Measurements from ENCODE around the gene RTP3. TPM values are rescaled to one million over a fixed set of nuclear protein-coding genes. Genes with fewer than 3 reads are reported as not detected.

The RTP3 gene
- total and polyA plus RNA-seq, 4 donors, result not detected

DNA sequence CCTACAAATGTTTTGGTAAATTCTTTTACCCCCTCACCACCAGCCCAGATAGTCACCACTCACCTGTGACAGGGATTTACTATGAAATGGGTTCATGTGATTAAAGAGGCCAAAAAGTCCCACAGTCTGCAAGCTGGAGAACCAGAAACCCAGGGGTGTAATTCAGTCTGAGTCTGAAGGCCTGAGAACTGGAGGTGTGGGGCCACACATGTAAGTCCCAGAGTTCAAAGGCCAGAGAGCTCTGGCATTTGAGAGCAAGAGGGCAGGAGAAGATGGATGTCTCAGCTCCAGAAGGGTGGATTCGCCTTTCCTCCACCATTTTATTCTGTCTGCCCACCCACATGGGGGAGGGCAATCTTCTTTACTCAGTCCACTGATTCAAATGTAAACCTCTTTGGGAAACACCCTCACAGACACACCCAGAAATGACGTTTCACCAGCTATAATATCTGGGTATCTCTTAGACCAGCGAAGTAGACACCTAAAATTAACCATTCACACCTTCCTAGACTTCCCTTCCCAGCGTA lies 11.9 kb downstream of the RTP3 start:
- ATAC-seq (ENCODE audit: insufficient read depth, low FRiP score) (no peak), DNase-seq (no peak)
- Histone ChIP-seq H3K9me3 (ENCODE audit: control insufficient read depth in 4 of 4, insufficient read depth in 3 of 4, low read length in 3 of 4) (peaks cover 0 to 2% (median 0%) of the 10 kb centered on the region in 4 donors), H3K4me3 (no peak overlapping the region), H3K9ac (ENCODE audit: insufficient read depth in 1 of 2, low read length in 2 of 2) (no peak overlapping the region), H3K27ac (ENCODE audit: low read depth in 1 of 2, low read length in 1 of 2) (no peak overlapping the region), H3K27me3 (ENCODE audit: control insufficient read depth in 3 of 3, insufficient read depth in 3 of 3, low read length in 2 of 3) (no peaks in the 10 kb centered on the region), H3K36me3 (ENCODE audit: control insufficient read depth in 4 of 4, insufficient read depth in 4 of 4, low read length in 4 of 4) (no peaks in the 10 kb centered on the region), H3K4me1 (ENCODE audit: control insufficient read depth in 5 of 5, insufficient read depth in 5 of 5, low read length in 5 of 5) (no peaks in the 10 kb centered on the region)
- 77 to 93% methylated on average over 4 of the region's 4 CpGs for WGBS, 2 donors
- TF ChIP-seq, protein P1, sequence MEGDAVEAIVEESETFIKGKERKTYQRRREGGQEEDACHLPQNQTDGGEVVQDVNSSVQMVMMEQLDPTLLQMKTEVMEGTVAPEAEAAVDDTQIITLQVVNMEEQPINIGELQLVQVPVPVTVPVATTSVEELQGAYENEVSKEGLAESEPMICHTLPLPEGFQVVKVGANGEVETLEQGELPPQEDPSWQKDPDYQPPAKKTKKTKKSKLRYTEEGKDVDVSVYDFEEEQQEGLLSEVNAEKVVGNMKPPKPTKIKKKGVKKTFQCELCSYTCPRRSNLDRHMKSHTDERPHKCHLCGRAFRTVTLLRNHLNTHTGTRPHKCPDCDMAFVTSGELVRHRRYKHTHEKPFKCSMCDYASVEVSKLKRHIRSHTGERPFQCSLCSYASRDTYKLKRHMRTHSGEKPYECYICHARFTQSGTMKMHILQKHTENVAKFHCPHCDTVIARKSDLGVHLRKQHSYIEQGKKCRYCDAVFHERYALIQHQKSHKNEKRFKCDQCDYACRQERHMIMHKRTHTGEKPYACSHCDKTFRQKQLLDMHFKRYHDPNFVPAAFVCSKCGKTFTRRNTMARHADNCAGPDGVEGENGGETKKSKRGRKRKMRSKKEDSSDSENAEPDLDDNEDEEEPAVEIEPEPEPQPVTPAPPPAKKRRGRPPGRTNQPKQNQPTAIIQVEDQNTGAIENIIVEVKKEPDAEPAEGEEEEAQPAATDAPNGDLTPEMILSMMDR (IDR thresholded peaks at IDR 0.05; ENCODE audit: control extremely low read depth, extremely low read depth), result no peak

DNA sequence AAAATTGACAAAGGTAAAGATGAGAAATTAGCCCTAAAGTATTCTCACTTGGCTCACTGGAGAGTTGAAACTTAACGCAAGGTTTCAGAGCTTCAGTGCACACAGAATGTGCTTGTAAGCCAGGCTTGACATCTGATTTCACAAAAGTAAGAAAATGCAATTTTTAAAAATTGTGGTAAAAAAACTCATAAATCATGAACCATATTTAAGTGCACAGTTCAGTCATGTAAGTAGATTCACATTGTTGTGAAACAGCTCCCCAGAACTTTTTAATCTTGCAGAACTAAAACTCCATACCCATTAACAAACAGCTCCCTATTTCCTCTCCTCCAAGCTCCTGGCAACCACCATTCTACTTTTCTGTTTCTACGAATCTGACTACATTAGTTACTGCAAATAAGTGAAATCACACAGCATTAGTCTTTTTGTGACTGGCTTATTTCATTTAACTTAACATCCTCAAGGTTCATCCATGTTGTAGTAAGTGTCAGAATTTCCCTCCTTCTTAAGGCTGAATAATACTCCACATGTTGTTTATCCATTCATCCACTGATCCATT lies 14.5 kb downstream of the RTP3 start:
- no peaks in the 10 kb centered on the region for H3K27me3 ChIP-seq (ENCODE audit: control insufficient read depth in 3 of 3, insufficient read depth in 3 of 3, low read length in 2 of 3)
- peaks cover 0 to 2% (median 0%) of the 10 kb centered on the region in 4 donors for H3K9me3 ChIP-seq (ENCODE audit: control insufficient read depth in 4 of 4, insufficient read depth in 3 of 4, low read length in 3 of 4)
- H3K4me3 ChIP-seq, result no peak overlapping the region
- no peak for DNase-seq
- ATAC-seq (ENCODE audit: insufficient read depth, low FRiP score), result no peak
- no peaks in the 10 kb centered on the region for H3K4me1 ChIP-seq (ENCODE audit: control insufficient read depth in 5 of 5, insufficient read depth in 5 of 5, low read length in 5 of 5)
- H3K36me3 ChIP-seq (ENCODE audit: control insufficient read depth in 4 of 4, insufficient read depth in 4 of 4, low read length in 4 of 4), result no peaks in the 10 kb centered on the region
- no peak overlapping the region for H3K27ac ChIP-seq (ENCODE audit: low read depth in 1 of 2, low read length in 1 of 2)
- H3K9ac ChIP-seq (ENCODE audit: insufficient read depth in 1 of 2, low read length in 2 of 2), result no peak overlapping the region
- WGBS, 2 donors, result 75 to 79% methylated on average over 2 of the region's 2 CpGs
- TF ChIP-seq, protein P1 (IDR thresholded peaks at IDR 0.05; ENCODE audit: control extremely low read depth, extremely low read depth), result no peak

DNA sequence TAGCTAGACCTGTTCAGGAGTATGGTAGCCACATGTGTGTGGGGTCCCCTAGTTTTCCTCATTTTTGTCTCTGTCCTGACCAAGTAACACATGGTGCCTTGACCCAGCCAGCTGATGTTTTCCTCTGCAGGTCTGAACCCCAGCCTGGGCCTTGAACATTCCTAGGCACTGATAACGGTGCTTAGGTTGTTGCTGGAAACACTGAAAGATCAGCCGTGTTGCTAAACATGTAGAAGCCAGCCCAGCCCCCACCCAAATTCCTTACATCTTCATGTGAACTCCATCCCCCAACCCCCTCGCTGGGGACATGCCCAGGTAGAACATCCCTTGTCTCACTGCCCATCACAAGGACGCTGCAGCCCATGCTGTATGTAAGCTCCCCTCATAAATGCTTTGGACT lies 18.7 kb downstream of the RTP3 start:
- no peak overlapping the region for H3K9ac ChIP-seq (ENCODE audit: insufficient read depth in 1 of 2, low read length in 2 of 2)

More for the DNA sequence above, 18.7 kb downstream of the RTP3 start:
- WGBS, 2 donors, result 94% methylated on average over 4 of the region's 4 CpGs
- H3K36me3 ChIP-seq (ENCODE audit: control insufficient read depth in 4 of 4, insufficient read depth in 4 of 4, low read length in 4 of 4), result no peaks in the 10 kb centered on the region
- TF ChIP-seq, protein P1 (IDR thresholded peaks at IDR 0.05; ENCODE audit: control extremely low read depth, extremely low read depth), result no peak
- ATAC-seq (ENCODE audit: insufficient read depth, low FRiP score) (no peak), DNase-seq (no peak)
- peaks cover 0 to 2% (median 0%) of the 10 kb centered on the region in 5 donors for H3K4me1 ChIP-seq (ENCODE audit: control insufficient read depth in 5 of 5, insufficient read depth in 5 of 5, low read length in 5 of 5)
- H3K9me3 ChIP-seq (ENCODE audit: control insufficient read depth in 4 of 4, insufficient read depth in 3 of 4, low read length in 3 of 4), result no peaks in the 10 kb centered on the region
- no peaks in the 10 kb centered on the region for H3K27me3 ChIP-seq (ENCODE audit: control insufficient read depth in 3 of 3, insufficient read depth in 3 of 3, low read length in 2 of 3)
- H3K4me3 ChIP-seq, result no peak overlapping the region
- H3K27ac ChIP-seq (ENCODE audit: low read depth in 1 of 2, low read length in 1 of 2), result no peak overlapping the region
